Ectodermal cell (in vitro differentiated cells): ENCODE data around the gene COL19A1.

ENCODE experiments used
- H3K27ac ChIP-seq: 2 replicates; pipeline ENCODE4 v1.7.0; 2013; ENCODE audit warnings: mild to moderate bottlenecking, low read depth, low read length; ENCODE audit not compliant: insufficient read depth, poor library complexity, severe bottlenecking
- H3K27me3 ChIP-seq: 2 replicates; pipeline ENCODE4 v1.7.0; 2013; ENCODE audit warnings: mild to moderate bottlenecking, low read length; ENCODE audit not compliant: insufficient read depth, control insufficient read depth, poor library complexity, severe bottlenecking
- H3K36me3 ChIP-seq: one replicate; pipeline ENCODE4 v1.7.0; 2013; ENCODE audit warnings: low read length; ENCODE audit not compliant: control insufficient read depth, insufficient read depth
- H3K4me1 ChIP-seq: one replicate; pipeline ENCODE4 v1.7.0; 2013; ENCODE audit warnings: low read length; ENCODE audit not compliant: control insufficient read depth, insufficient read depth
- H3K4me3 ChIP-seq: 2 replicates; pipeline ENCODE4 v1.7.0; 2013; ENCODE audit warnings: low read depth, low read length, control low read depth; ENCODE audit not compliant: insufficient read depth
- H3K9me3 ChIP-seq: 2 replicates; pipeline ENCODE4 v1.7.0; 2013; ENCODE audit warnings: mild to moderate bottlenecking, low read length, moderate library complexity; ENCODE audit not compliant: control insufficient read depth
- WGBS, 2 experiments: methylation state at CpG; one replicate each; pipeline ENCODE4 v1.1.7; 2013; ENCODE audit warnings: missing lambda C conversion rate in 2 of 2; 5-methylcytosine and 5-hydroxymethylcytosine counted together

Gene COL19A1

GRCh38 chr6:70258483-70258882 lies 392.1 kb downstream of the COL19A1 start:
- Histone ChIP-seq H3K4me1 (no peaks in the 10 kb centered on the region), H3K27ac (no peak overlapping the region), H3K27me3 (no peaks in the 10 kb centered on the region), H3K4me3 (no peak overlapping the region), H3K9me3 (no peaks in the 10 kb centered on the region), H3K36me3 (no peaks in the 10 kb centered on the region)
- WGBS, 2 experiments: 74 to 89% methylated on average over 1 of the region's 1 CpG
